Measurements from ENCODE around the gene LIMK1. TPM values are rescaled to one million over a fixed set of nuclear protein-coding genes. Genes with fewer than 3 reads are reported as not detected.
"Not testable (repeated sequence)": the region's sequence is repeated elsewhere in the genome, so short reads cannot be mapped to it uniquely, and the experiment has no call there.

LIMK1 gene
- total RNA-seq, 4 donors from 2014 or later = 12.8 to 21.5 (median 17.2) TPM

GRCh38 chr7:74044366-74045350 lies 38.9 kb upstream of the LIMK1 start:
- Histone ChIP-seq H3K4me3 (no peak overlapping the region), H3K27ac (peak overlapping the region; percentile 34), H3K9me3 (no peaks in the 10 kb centered on the region), H3K36me3 (peaks cover 44% of the 10 kb centered on the region), H3K27me3 (no peaks in the 10 kb centered on the region), H3K4me1 (peaks cover 24% of the 10 kb centered on the region)
- WGBS = 77% methylated on average over 7 of the region's 20 CpGs
- peak in 1 of 2 donors; percentile 55 for DNase-seq (ENCODE audit: low spot score in 2 of 2)
- TF ChIP-seq POLR2AphosphoS5 (IDR thresholded peaks at IDR 0.05) = no peak
- TF ChIP-seq CTCF (IDR thresholded peaks at IDR 0.05) = no peak
- TF ChIP-seq POLR2A (IDR thresholded peaks at IDR 0.05) = no peak
- no peak for TF ChIP-seq EP300 (IDR thresholded peaks at IDR 0.05)

GRCh38 chr7:74046581-74046980 lies 37.0 kb upstream of the LIMK1 start:
- Histone ChIP-seq H3K36me3 (peaks cover 53% of the 10 kb centered on the region), H3K4me1 (peaks cover 12% of the 10 kb centered on the region)
- not testable (repeated sequence) for H3K27ac ChIP-seq; H3K9me3 ChIP-seq; DNase-seq (ENCODE audit: low spot score in 2 of 2); H3K27me3 ChIP-seq; H3K4me3 ChIP-seq
- WGBS = 94% methylated on average over 6 of the region's 7 CpGs

- H3K4me1 ChIP-seq = peaks cover 14% of the 10 kb centered on the region
- peaks cover 63% of the 10 kb centered on the region for H3K36me3 ChIP-seq
- H3K27me3 ChIP-seq = no peaks in the 10 kb centered on the region
- 95% methylated on average over 3 of the region's 5 CpGs for whole genome bisulfite sequencing
- TF ChIP-seq CTCF (IDR thresholded peaks at IDR 0.05) (no peak), POLR2AphosphoS5 (IDR thresholded peaks at IDR 0.05) (no peak), EP300 (IDR thresholded peaks at IDR 0.05) (no peak), POLR2A (IDR thresholded peaks at IDR 0.05) (no peak)
- peak in 1 of 2 donors; percentile 52 for DNase-seq (ENCODE audit: low spot score in 2 of 2)
- no peak overlapping the region for H3K4me3 ChIP-seq
- H3K27ac ChIP-seq = no peak overlapping the region
- no peaks in the 10 kb centered on the region for H3K9me3 ChIP-seq
These were observed 35.7 kb upstream of the LIMK1 start for GRCh38 chr7:74047804-74048380.

DNA sequence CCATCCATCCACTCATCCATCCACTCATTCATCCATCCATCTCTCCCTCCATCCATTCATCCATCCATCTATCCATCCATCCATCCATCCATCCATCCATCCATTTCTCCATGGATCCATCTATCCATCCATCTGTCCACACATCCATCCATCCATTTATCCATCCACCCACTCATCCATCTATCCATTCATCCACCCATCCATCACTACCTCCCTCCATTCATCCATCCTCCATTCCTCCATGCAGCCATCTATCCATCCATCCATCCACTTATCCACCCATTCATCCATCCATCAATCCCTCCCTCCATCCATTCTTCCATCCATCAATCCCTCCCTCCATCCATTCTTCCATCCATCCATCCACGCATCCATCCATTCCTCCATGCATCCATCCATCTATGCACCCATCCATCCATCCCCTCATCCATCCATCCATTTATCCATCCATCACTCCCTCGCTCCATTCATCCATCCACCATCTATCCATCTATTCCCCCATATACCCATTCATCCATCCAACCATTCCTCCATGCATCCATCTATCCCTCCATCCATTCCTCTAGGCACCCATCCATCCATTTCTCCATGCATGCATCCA lies 34.5 kb upstream of the LIMK1 start:
- no peak for TF ChIP-seq POLR2A (IDR thresholded peaks at IDR 0.05)
- Histone ChIP-seq H3K36me3 (peaks cover 71% of the 10 kb centered on the region), H3K27me3 (no peaks in the 10 kb centered on the region), H3K4me3 (no peak overlapping the region), H3K4me1 (peaks cover 6% of the 10 kb centered on the region), H3K27ac (no peak overlapping the region), H3K9me3 (no peaks in the 10 kb centered on the region)
- DNase-seq (ENCODE audit: low spot score in 2 of 2) = no peak
- WGBS = 99% methylated on average over 2 of the region's 2 CpGs

- H3K27ac ChIP-seq = no peak overlapping the region
- no peaks in the 10 kb centered on the region for H3K9me3 ChIP-seq
- H3K27me3 ChIP-seq = no peaks in the 10 kb centered on the region
- TF ChIP-seq CTCF (IDR thresholded peaks at IDR 0.05) = no peak
- no peak for TF ChIP-seq POLR2AphosphoS5 (IDR thresholded peaks at IDR 0.05)
- no peak for TF ChIP-seq POLR2A (IDR thresholded peaks at IDR 0.05)
- TF ChIP-seq EP300 (IDR thresholded peaks at IDR 0.05) = no peak
- H3K4me3 ChIP-seq = no peak overlapping the region
- 88% methylated on average over 3 of the region's 3 CpGs for WGBS
- DNase-seq (ENCODE audit: low spot score in 2 of 2) = no peak
- H3K4me1 ChIP-seq = peaks cover 6% of the 10 kb centered on the region
- H3K36me3 ChIP-seq = peaks cover 71% of the 10 kb centered on the region
These were observed 33.4 kb upstream of the LIMK1 start for GRCh38 chr7:74049997-74050798.
